ENCODE results near the gene PIM2. TPM values are rescaled to one million over a fixed set of nuclear protein-coding genes. Genes with fewer than 3 reads are reported as not detected.

Gene PIM2
- total RNA-seq, 1 donor from 2014 or later, result 2.7 TPM

DNA sequence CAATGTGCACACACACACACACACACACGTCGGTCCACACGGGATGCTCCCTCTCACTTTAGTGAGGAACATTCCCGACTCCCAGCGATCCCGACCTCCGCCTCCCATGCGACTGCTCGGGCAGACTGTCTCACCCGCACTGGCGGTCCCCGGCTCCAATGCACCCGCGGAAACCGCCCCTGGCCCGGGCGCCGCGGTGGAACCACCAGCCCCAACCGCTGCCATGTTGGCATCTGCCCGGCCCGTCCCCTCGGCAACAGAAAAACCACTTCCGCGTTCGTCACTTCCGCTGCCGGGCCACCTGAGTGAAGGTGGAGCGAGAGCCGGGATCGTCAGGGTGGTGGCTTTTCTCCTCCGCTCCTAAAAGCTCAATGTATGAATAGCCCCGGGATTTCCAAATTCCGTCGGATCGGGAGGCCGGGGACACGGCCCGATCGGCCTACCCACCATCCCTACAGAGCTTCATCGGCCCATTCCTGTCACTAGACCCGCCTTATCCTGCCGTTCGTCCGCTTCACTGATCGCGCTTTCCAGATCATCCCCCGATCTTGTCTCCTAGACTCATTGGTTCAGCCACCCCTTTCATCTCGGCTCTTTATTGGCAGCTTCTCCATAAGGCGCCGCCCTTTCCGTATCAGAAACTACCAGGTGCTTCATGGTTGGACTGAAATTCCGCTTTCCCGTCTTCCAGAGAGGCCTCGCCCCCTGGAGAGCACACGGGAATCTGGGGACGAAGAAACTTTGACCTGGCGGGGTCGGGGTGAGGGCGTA lies 7.2 kb downstream of the PIM2 start, which contains the start of gene SLC35A2:
SLC35A2 (minus strand) TSS at position 235 of the 771 bp plus-strand sequence; CDS start at position 225, 10 bp downstream.
- intact Hi-C loops (cut with DNase I), result loop anchor here (5.0 to 10.0 kb wide), 2 partner anchors 174 to 267 kb away; no protein-coding TSS in a partner anchor
- peak; percentile 94 for DNase-seq (ENCODE audit: low spot score)

DNA sequence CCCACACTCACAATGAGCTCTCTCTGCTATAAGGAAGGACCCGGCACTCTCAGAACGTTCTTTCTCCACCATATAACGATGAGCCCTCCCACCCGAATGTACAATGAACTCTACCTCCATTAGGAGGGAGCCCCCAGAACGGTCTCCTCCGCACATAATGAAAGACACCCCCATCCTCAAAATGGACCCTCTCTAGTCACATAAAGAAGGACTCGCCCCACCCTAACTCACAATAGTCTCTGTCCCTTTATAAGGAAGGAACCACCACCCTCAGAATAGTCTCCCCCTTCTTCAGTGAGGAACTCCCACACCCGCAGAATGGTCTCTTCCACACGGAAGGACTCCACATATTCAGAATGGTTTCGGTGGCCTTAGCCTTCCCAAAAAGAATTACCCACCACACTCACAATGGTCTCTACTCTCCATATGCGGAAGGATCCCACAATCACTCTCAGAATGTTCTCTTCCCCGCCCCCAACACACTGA lies 7.9 kb downstream of the PIM2 start:
- DNase-seq (ENCODE audit: low spot score), result no peak
- intact Hi-C loops (cut with DNase I), result loop anchor here (5.0 to 10.0 kb wide), 2 partner anchors 174 to 266 kb away; no protein-coding TSS in a partner anchor

DNA sequence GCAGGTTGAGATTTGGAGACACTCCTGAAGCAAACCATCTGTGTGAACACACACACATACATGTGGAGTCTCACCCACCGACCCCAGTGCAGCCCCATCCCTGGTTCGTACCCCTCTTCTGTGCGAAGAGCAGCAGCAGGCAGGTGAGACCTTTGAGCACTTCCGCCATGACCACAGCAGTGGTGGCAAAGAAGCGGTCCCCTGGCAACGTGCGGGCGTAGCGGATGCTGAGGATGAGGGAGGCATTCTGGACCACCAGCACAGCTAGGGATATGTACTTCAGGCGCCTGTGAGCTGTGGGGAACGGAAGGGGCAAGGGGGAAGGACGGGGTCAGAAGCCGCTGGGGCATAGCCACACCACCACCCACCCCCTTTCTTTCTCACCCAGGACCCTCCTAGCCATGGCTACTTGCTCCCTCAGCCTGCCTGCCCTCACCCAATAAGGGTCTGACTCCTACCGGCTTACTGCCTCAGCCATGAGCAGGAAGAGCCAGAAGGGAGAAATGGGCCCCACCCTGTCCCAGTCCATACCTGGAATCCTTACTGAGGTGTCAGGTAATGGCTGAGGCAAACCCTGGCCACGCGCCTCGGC lies 9.0 kb downstream of the PIM2 start:
- intact Hi-C loops (cut with DNase I), result loop anchor here (5.0 to 10.0 kb wide), 2 partner anchors 172 to 265 kb away; no protein-coding TSS in a partner anchor
- no peak for DNase-seq (ENCODE audit: low spot score)

DNA sequence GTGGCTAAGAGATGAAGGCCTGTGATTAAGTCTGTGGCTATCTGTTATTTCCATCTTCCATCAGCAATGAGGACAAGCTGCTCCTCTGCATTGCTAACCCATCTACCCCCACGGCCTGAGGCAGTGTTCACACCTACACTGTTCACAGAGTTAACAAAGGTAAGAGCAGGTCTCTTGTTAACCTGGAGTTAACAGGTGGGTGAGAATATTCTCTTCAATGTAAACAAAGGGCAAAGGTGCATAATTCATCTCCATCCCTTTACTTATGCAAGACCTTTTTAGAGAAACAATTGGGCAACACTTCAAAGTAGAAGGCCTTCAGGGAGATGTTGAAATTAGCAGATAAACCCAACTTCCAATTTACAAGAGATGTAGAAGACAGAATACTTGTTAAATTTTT lies 10.2 kb downstream of the PIM2 start:
- intact Hi-C loops (cut with DNase I), result no loop called here

DNA sequence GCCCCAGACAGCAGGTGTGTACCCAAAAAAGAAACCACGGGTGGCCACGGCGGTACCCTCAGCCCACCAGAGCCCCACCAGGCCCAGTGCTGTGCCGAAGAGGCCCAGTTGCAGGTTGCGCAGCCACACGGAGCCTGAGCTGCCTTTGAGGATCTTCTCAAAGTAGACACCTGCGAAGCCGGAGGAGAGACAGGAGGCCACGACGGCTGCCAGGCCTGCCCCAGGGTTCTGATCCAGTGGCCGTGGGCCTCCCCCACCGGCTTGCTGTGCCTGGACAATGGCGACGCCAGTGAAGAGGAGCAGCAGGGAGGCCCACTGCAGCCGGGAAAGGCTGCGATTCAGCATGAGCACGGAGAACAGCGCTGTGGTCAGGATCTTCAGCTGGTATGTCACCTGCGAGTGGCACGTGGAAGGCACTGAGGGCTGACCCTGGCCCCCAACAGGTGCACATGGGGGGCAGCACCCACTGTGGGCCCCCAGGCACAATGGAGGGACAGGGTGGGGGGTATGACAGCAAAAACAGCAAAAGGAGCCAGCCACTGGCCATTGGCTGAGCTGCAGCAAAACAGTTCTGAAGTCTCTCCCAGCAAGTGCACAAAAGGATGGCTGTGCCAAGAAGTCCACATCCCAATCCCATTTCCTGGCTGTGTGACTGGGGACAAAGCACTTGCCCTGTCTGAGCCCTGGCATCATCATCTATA lies 13.6 kb downstream of the PIM2 start:
- DNase-seq (ENCODE audit: low spot score), result no peak
- intact Hi-C loops (cut with DNase I), result no loop called here

More for the DNA sequence above, 10.2 kb downstream of the PIM2 start:
- DNase-seq (ENCODE audit: low spot score), result no peak

GRCh38 chrX:48904626-48905025 lies 14.2 kb downstream of the PIM2 start:
- intact Hi-C loops (cut with DNase I), result no loop called here
- DNase-seq (ENCODE audit: low spot score), result no peak

DNA sequence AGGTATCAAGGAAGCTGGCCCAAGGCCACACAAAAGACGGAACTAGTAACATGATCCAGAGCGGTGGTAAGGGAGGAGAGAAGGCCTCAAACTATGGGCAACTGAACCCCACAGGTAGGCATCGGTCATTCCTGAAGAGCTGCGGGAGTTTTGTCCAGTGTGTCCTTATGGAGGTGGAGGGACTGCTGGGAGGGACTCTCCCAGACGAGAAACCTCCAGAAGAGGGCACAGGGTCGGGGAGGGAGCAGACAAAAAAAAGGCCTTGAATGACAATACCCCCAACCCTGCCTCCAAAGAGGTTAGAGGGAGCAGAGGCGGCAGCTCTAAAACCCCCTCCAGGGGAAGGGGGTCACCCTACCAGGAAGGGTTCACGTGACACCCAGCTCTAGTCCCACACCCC lies 14.6 kb downstream of the PIM2 start:
- DNase-seq (ENCODE audit: low spot score), result no peak
- intact Hi-C loops (cut with DNase I), result no loop called here

DNA sequence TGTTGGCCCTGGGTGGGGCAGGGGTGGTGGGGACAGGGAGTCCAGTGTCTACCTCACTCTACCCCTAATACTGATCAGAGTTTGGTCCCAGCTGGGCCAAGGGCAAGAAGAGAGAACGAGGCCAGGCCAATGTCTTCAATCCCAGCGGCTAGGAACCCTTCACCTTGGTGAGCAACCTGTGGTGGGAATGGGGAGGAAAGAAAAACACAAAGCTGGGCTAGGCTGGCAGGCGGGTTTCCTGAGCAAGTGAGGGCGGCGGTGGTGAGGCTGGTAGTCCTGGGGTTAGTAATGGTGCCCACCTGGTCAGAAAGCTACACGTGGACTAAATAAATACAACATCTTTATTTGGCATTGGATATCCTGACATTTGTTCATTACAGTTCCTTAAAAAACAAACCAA lies 15.5 kb downstream of the PIM2 start:
- intact Hi-C loops (cut with DNase I), result no loop called here
- no peak for DNase-seq (ENCODE audit: low spot score)

DNA sequence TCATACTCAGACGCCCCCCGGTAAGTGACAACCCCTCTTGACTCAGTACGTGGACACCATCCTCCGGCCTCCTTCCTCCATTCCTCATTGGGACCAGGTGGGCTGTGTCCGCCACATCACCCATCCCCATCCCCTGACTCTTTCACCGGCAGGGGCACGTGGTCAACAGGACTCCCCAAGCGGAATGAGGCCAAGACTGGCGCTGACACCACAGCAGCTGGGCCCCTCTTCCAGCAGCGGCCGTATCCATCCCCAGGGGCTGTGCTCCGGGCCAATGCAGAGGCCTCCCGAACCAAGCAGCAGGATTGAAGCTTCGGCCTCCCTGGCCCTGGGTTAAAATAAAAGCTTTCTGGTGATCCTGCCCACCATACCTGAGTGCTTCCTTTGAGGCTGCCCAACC lies 16.0 kb downstream of the PIM2 start:
- intact Hi-C loops (cut with DNase I), result no loop called here
- no peak for DNase-seq (ENCODE audit: low spot score)

GRCh38 chrX:48902135-48902534 lies 16.7 kb downstream of the PIM2 start:
- DNase-seq (ENCODE audit: low spot score), result no peak
- intact Hi-C loops (cut with DNase I), result no loop called here

- intact Hi-C loops (cut with DNase I), result no loop called here
- DNase-seq (ENCODE audit: low spot score), result no peak
These were observed 17.8 kb downstream of the PIM2 start for GRCh38 chrX:48901069-48901468.

- no peak for DNase-seq (ENCODE audit: low spot score)
- intact Hi-C loops (cut with DNase I), result no loop called here
These were observed 19.8 kb downstream of the PIM2 start for GRCh38 chrX:48899078-48899410.

DNA sequence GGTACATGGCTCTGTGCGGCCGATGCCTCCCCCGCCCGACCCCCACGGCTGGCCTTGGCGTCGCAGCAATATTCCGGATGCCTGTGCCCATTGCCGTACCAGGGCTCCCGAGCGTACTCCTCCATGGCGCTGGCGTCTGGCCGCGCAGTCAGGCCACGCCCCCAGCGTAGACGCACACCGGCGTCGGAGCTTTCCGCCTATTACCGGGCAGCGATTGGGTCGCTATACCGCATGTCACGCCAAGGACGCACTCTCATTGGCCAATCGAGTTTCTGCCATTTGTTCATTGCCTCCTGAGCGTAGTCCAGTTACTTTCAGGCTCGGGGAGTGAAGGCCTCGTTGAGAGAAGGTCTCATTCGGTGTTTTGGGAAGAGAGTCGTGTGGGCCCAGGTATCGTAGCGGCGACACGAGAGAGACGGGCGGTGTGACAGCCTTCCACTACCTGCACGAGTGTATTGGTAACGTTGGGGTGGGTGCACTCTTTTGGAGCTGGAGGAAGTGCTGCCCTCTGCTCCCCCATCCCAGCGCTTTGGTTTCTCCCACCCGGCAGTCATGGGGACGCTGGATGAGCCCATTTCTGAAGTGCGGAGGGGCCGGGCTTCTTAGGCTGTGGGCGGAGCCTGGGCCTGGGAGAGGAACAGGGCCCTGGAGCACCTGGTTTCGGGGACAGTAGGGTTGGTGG lies 21.1 kb downstream of the PIM2 start, which contains the start of the genes PQBP1 and TIMM17B:
PQBP1 (plus strand) TSS at position 306 of the 682 bp plus-strand sequence. CDS start 580 bp downstream, outside the sequence.
TIMM17B (minus strand) TSS at position 144 of the 682 bp plus-strand sequence; CDS start at position 125, 19 bp downstream.
- peak; percentile 95 for DNase-seq (ENCODE audit: low spot score)
- intact Hi-C loops (cut with DNase I), result no loop called here

DNA sequence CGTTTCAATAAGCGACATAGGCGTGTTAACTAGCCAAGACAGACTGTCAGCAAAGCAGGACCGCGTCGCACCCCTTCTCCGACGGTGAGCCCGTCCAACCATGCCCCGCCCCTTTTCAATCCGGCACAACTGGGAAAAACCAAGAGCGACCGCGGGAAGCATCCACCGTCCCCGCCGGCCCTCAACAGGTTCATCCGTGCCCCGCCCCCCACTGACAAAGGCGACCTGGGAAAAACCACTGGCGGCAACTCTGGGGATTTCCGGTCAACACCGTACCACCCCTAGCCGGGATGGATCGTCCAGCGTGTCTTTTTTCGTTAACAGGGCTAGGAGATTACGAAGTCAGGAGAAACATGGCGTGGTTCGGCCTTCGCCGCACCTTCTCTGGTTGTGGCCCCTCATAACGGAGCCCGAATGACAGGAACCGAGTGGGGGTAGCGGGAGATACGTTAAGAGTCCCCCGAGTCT lies 21.6 kb downstream of the PIM2 start:
- peak; percentile 82 for DNase-seq (ENCODE audit: low spot score)
- intact Hi-C loops (cut with DNase I), result no loop called here

- DNase-seq (ENCODE audit: low spot score), result no peak
- intact Hi-C loops (cut with DNase I), result no loop called here
These were observed 22.2 kb downstream of the PIM2 start for GRCh38 chrX:48896611-48897011.

DNA sequence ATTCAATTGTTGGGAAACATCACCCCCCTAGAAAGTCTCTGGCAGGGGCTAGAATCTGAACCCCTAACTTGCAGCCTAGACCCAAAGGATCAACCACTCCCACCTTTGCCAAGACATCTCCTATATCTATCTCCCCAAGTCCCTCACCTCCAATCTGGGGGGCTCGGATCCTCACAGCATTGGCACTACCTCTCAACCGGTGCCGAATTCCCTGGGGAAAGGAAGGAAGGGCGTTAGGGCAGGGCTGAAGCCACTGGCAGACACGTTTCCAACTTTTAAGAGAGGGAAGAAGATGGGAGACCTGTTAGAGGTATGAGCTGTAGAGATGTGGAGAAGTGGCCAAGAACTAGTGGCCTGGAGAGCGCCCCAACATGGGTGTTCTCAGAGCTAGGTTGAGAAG lies 23.9 kb downstream of the PIM2 start:
- no peak for DNase-seq (ENCODE audit: low spot score)
- intact Hi-C loops (cut with DNase I), result loop anchor here (5.0 kb wide), 1 partner anchor 93 kb away; the partner anchor contains the start of gene HDAC6

DNA sequence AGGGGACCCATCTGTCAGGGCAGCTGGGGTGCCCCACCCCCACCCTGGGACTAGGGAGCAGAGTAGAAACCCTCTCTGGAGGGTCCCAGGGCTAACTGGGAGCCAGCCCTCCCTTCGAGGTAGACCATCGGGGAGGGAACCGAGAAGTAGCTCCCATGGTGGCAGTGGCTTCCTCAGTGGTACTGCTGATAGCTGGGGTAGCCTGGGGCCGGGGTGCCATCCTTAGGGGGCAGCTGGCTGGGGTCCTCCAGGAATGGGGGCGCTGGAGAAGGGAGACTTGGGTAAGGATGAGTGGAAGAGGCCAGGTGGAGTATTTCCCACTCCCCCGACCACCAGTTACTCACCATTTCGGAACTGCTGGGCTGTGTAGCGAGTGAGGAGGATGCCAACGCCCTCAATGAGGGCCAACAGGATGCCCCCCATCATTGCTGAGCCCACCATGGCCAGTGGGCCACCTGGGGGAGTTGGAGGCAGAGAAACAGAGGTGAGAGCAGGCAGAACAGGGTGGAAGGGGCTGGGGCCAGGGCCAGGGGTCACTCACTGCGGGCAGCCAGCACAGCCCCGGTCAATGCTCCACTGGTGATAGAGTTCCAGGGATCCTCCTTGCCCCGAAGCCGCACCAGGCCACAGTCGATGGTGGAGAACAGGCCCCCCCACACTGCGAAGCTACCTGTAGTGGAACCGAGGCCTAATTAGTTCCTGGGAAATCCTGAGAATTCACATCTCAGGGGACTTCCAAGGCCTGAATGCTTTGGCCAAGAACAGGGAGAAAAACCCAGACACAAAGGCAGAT lies 25.1 kb downstream of the PIM2 start:
- intact Hi-C loops (cut with DNase I), result loop anchor here (5.0 kb wide), 1 partner anchor 91 kb away; the partner anchor contains the start of gene HDAC6
- no peak for DNase-seq (ENCODE audit: low spot score)

DNA sequence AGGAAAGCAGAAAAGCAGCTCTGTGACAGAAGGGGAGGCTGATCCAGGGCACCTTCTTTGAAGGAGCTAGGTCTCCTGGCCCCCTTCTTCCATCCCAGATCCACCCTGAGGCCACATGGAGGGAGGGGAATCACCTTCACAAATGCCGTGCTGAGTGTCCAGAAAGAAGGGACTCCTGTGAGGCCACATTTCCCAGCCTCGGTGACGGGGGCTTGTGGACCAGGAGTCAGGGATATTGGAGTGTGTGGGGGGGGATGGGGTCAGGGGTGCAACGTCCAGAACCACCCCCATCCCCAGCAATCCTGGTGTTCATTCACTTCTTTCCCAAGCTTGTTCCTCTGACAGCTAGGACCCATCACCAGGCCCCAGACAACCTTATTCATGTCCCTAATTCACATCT lies 25.9 kb downstream of the PIM2 start:
- intact Hi-C loops (cut with DNase I), result loop anchor here (5.0 kb wide), 1 partner anchor 91 kb away; the partner anchor contains the start of gene HDAC6
- DNase-seq (ENCODE audit: low spot score), result no peak

All from cardiac septum (tissue), 1 donor.